ENCODE measurements around the gene ZMIZ1. TPM values are rescaled to one million over a fixed set of nuclear protein-coding genes. Genes with fewer than 3 reads are reported as not detected.

ZMIZ1 gene
- total and polyA plus RNA-seq, 2 donors, result 30.2 to 54.6 TPM

GRCh38 chr10:79143879-79144278 is 75.1 kb downstream of the ZMIZ1 start:
- Histone ChIP-seq H3K36me3 (ENCODE audit: insufficient read depth) (no peaks in the 10 kb centered on the region), H3K4me3 (ENCODE audit: low read depth, low read length) (no peak overlapping the region), H3K4me1 (ENCODE audit: insufficient read depth) (peaks cover 2% of the 10 kb centered on the region), H3K27ac (ENCODE audit: low read depth) (no peak overlapping the region)
- 87% methylated on average over 11 of the region's 11 CpGs for WGBS
- no peak for DNase-seq (ENCODE audit: extremely low spot score)

GRCh38 chr10:79144351-79145173 is 75.8 kb downstream of the ZMIZ1 start:
- no peak for DNase-seq (ENCODE audit: extremely low spot score)
- no peak overlapping the region for H3K27ac ChIP-seq (ENCODE audit: low read depth)
- 79% methylated on average over 12 of the region's 12 CpGs for WGBS
- no peak overlapping the region for H3K4me3 ChIP-seq (ENCODE audit: low read depth, low read length)
- H3K36me3 ChIP-seq (ENCODE audit: insufficient read depth), result no peaks in the 10 kb centered on the region
- H3K4me1 ChIP-seq (ENCODE audit: insufficient read depth), result peaks cover 2% of the 10 kb centered on the region

- Histone ChIP-seq H3K4me3 (ENCODE audit: low read depth, low read length) (no peak overlapping the region), H3K36me3 (ENCODE audit: insufficient read depth) (no peaks in the 10 kb centered on the region), H3K4me1 (ENCODE audit: insufficient read depth) (peaks cover 4% of the 10 kb centered on the region), H3K27ac (ENCODE audit: low read depth) (no peak overlapping the region)
- no peak for DNase-seq (ENCODE audit: extremely low spot score)
- WGBS, result 71% methylated on average over 5 of the region's 5 CpGs
These were observed 76.4 kb downstream of the ZMIZ1 start for GRCh38 chr10:79145174-79145483.

GRCh38 chr10:79145517-79146470 is 77.0 kb downstream of the ZMIZ1 start:
- Histone ChIP-seq H3K27ac (ENCODE audit: low read depth) (peak overlapping the region; percentile 84), H3K4me1 (ENCODE audit: insufficient read depth) (peaks cover 9% of the 10 kb centered on the region), H3K36me3 (ENCODE audit: insufficient read depth) (no peaks in the 10 kb centered on the region), H3K4me3 (ENCODE audit: low read depth, low read length) (no peak overlapping the region)
- WGBS, result 88% methylated on average over 9 of the region's 9 CpGs
- DNase-seq (ENCODE audit: extremely low spot score), result no peak

- 22% methylated on average over 13 of the region's 13 CpGs for WGBS
- Histone ChIP-seq H3K4me1 (ENCODE audit: insufficient read depth) (peaks cover 9% of the 10 kb centered on the region), H3K36me3 (ENCODE audit: insufficient read depth) (no peaks in the 10 kb centered on the region)
These were observed 77.9 kb downstream of the ZMIZ1 start for GRCh38 chr10:79146611-79147130.

GRCh38 chr10:79147306-79147705 is 78.5 kb downstream of the ZMIZ1 start:
- no peak for DNase-seq (ENCODE audit: extremely low spot score)
- peak overlapping the region; percentile 83 for H3K27ac ChIP-seq (ENCODE audit: low read depth)
- no peaks in the 10 kb centered on the region for H3K36me3 ChIP-seq (ENCODE audit: insufficient read depth)
- WGBS, result 87% methylated on average over 5 of the region's 5 CpGs
- no peak overlapping the region for H3K4me3 ChIP-seq (ENCODE audit: low read depth, low read length)
- peaks cover 9% of the 10 kb centered on the region for H3K4me1 ChIP-seq (ENCODE audit: insufficient read depth)

More at GRCh38 chr10:79146611-79147130, 77.9 kb downstream of the ZMIZ1 start:
- peak overlapping the region; percentile 84 for H3K27ac ChIP-seq (ENCODE audit: low read depth)
- H3K4me3 ChIP-seq (ENCODE audit: low read depth, low read length), result no peak overlapping the region
- no peak for DNase-seq (ENCODE audit: extremely low spot score)

- H3K4me3 ChIP-seq (ENCODE audit: low read depth, low read length), result no peak overlapping the region
- WGBS, result 70% methylated on average over 7 of the region's 7 CpGs
- no peak for DNase-seq (ENCODE audit: extremely low spot score)
- peaks cover 9% of the 10 kb centered on the region for H3K4me1 ChIP-seq (ENCODE audit: insufficient read depth)
- H3K27ac ChIP-seq (ENCODE audit: low read depth), result peak overlapping the region; percentile 90
- no peaks in the 10 kb centered on the region for H3K36me3 ChIP-seq (ENCODE audit: insufficient read depth)
These were observed 79.2 kb downstream of the ZMIZ1 start for GRCh38 chr10:79147796-79148451.

GRCh38 chr10:79148452-79149344 is 79.9 kb downstream of the ZMIZ1 start:
- Histone ChIP-seq H3K4me3 (ENCODE audit: low read depth, low read length) (no peak overlapping the region), H3K27ac (ENCODE audit: low read depth) (peak overlapping the region; percentile 90), H3K4me1 (ENCODE audit: insufficient read depth) (peaks cover 9% of the 10 kb centered on the region), H3K36me3 (ENCODE audit: insufficient read depth) (no peaks in the 10 kb centered on the region)
- WGBS, result 43% methylated on average over 16 of the region's 16 CpGs
- DNase-seq (ENCODE audit: extremely low spot score), result no peak

- WGBS, result 64% methylated on average over 3 of the region's 3 CpGs
- Histone ChIP-seq H3K4me3 (ENCODE audit: low read depth, low read length) (no peak overlapping the region), H3K36me3 (ENCODE audit: insufficient read depth) (no peaks in the 10 kb centered on the region), H3K4me1 (ENCODE audit: insufficient read depth) (peaks cover 9% of the 10 kb centered on the region), H3K27ac (ENCODE audit: low read depth) (peak overlapping the region; percentile 90)
- DNase-seq (ENCODE audit: extremely low spot score), result no peak
These were observed 80.5 kb downstream of the ZMIZ1 start for GRCh38 chr10:79149345-79149661.

GRCh38 chr10:79149662-79150443 is 81.1 kb downstream of the ZMIZ1 start:
- DNase-seq (ENCODE audit: extremely low spot score), result no peak
- Histone ChIP-seq H3K36me3 (ENCODE audit: insufficient read depth) (no peaks in the 10 kb centered on the region), H3K4me1 (ENCODE audit: insufficient read depth) (peaks cover 9% of the 10 kb centered on the region), H3K27ac (ENCODE audit: low read depth) (peak overlapping the region; percentile 90), H3K4me3 (ENCODE audit: low read depth, low read length) (no peak overlapping the region)
- 31% methylated on average over 27 of the region's 27 CpGs for WGBS

GRCh38 chr10:79150444-79150754 is 81.6 kb downstream of the ZMIZ1 start:
- no peak for DNase-seq (ENCODE audit: extremely low spot score)
- WGBS, result 87% methylated on average over 1 of the region's 1 CpG
- Histone ChIP-seq H3K4me1 (ENCODE audit: insufficient read depth) (peaks cover 9% of the 10 kb centered on the region), H3K27ac (ENCODE audit: low read depth) (peak overlapping the region; percentile 90), H3K4me3 (ENCODE audit: low read depth, low read length) (no peak overlapping the region), H3K36me3 (ENCODE audit: insufficient read depth) (no peaks in the 10 kb centered on the region)

GRCh38 chr10:79152423-79152817 is 83.7 kb downstream of the ZMIZ1 start:
- WGBS, result 63% methylated on average over 7 of the region's 7 CpGs
- peak overlapping the region; percentile 86 for H3K27ac ChIP-seq (ENCODE audit: low read depth)
- no peaks in the 10 kb centered on the region for H3K36me3 ChIP-seq (ENCODE audit: insufficient read depth)
- no peak overlapping the region for H3K4me3 ChIP-seq (ENCODE audit: low read depth, low read length)
- H3K4me1 ChIP-seq (ENCODE audit: insufficient read depth), result peaks cover 7% of the 10 kb centered on the region
- DNase-seq (ENCODE audit: extremely low spot score), result no peak
